HG03025 (cell line): ENCODE results near the gene RPTOR.

Experiments used
- ATAC-seq: cut with Tn5 transposase; IDR thresholded peaks from one replicate; pipeline ENCODE4 v1.9.1; 2021; ENCODE audit warnings: mild to moderate bottlenecking, moderate library complexity; ENCODE audit not compliant: unreplicated experiment, low FRiP score

Gene RPTOR

DNA sequence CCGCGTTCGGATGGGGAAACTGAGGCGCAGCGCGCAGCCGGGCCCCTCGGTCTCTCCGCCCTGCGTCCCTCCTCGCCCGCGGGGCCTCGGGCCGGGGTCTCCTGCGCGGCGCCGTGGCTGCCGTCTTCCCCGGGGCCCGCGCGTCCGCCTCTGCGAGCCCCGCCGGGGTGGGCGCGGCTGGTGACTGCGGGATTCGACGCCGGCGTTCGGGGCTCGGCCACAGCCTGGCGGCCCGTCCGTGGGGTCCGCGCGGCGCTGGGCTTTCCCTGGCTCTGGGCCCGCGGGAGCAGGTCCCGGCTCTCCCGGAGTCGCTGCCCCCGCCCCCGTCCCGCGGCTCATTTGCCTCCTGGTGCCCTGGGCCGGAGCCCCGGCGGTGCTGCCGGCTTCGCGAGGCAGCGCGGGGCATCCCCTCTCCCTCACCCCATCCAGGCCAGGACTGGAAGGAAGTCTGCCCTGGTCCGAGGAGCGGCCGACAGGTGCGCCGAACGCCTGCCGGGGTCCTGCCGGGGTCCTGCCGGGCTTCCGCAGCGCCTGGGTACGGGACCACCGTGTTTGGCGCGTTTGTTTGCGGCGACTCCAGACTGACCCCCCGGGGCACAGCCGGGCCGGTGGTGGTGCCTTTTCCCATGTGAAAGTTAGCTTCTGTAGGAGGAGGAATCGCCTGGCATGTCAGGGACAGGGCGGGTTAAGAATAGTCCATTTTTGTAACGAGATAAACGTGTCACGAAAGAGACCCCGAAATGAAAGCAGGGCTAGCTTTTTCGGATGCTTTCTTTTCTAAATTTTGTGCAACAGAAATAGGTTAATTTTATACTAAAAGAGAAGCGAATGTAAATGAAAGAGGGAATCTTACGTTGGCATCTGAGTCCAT is 447.7 kb downstream of the RPTOR start:
- no peak for ATAC-seq

DNA sequence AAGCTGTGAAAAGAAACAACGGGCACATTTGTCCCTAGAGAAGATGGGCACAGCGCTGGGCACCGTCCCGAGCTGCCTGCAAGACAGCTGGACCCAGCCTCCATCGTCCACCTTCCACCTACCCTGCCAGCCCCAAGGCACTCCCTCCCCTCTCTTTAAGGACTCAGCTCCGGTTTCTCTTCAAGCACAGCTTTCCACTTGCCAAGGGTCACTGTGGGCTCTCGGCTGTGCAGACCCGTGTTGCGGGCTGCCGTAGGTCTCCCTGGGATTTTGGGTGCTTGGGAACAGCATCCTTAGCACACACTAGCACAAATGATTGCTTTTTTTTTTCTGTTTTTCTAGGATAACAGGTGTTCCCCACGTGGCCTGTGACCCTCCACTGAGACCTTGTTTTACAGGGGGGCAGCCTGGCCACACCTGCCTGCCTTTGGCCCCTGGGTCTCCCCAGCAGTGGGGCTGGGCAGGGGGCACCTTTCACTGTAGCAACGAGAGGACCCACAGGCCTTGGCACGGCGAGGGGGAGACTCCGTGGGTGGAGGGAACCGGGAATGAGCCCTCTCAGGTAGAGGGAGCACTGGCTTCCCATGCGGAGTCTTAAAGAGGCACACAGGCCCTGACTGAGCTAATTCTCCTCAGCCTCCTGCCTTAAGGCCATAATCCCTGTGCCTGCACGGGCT is 448.4 kb downstream of the RPTOR start:
- no peak for ATAC-seq

DNA sequence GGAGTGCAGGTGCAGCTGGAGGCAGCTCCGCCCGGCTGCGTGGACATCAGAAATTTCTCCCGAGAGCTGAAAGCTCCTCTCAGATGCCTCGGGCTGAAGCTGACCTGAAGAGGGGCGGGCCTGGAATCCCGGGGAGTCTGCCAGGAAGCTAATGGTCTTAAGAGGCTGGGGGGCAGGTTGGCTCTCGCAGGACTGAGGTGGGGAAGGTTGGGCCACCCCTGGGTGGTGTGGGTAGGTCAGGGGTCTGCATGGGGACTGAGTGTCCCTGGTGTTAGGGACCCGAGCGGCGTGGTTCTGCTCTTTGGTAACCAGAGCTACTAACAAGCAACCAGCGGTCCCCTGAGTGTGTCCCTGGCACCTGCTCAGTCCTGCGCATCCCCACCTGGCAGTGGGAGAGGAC is 450.5 kb downstream of the RPTOR start:
- no peak for ATAC-seq

DNA sequence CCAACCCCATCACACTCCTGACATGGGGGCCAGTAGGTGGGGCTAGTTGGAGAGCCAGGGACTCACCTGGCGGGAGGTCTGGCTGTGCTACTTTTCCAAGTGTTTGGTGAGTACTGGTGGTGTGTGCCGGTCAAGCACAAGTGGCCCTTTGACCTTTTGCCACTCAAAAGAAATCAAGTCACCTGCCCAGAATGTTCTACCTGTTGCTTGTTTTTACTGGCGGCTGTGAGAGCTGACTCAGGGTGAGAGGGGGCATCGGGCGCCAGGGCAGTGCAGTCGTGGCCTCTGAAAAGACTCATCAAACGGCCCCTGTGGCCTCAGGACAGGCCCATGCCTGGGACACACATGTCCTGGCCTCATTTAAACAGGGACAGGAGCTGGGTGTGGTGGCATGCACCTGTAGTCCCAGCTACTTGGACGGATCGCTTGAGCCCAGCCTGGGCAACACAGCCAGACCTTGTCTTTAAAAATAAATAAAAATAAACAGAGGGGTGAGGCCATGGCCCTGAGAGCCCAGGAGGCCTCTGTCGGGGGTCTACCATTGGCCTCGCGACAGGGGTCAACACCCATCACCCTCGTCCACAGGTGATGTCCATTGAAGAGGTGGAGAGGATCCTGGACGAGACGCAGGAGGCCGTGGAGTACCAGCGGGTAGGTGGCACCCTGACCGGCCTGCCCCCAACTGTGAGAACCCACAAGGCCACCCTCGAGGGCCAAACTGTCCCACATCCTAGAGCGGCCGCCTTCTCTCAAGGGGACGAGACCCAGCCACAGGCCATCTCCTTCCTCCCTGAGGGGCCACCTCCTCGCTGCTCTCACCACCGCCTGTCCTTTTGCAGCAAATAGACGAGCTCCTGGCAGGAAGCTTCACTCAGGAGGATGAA is 452.0 kb downstream of the RPTOR start:
- ATAC-seq: no peak

DNA sequence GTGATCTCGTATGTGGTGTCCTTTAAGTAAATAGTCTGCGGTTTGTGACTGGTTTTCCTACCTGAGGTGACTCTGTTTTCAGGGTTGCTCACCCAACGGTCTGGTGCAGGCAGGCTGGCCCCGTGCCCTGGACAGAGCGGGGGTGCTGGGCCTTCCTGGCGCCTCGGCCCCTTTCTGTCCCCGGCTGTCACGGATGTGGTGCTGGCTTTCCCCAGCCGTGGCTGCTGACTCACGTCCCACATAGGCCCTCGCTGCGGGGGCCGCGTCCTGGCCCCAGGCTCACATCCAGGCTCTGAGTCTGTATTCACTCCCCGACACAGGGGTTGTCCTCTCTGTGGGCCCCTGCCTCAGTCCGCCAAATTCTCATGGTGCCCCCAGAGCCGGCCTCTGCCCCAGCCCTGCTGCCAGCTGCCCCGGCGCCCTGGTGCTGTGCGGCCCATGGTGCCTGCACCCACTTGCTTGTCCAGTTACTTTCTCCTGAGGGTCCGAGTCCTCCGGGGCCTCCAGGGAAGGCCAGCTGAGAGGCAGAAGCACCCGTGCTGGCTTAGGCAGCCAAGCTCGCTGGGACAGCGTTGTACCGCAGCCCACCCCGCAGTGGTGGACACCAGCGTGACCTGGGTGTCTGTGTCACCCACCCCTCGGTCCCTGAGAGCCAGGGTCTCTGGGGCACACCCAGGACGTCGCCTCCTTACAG is 452.9 kb downstream of the RPTOR start:
- ATAC-seq: no peak

DNA sequence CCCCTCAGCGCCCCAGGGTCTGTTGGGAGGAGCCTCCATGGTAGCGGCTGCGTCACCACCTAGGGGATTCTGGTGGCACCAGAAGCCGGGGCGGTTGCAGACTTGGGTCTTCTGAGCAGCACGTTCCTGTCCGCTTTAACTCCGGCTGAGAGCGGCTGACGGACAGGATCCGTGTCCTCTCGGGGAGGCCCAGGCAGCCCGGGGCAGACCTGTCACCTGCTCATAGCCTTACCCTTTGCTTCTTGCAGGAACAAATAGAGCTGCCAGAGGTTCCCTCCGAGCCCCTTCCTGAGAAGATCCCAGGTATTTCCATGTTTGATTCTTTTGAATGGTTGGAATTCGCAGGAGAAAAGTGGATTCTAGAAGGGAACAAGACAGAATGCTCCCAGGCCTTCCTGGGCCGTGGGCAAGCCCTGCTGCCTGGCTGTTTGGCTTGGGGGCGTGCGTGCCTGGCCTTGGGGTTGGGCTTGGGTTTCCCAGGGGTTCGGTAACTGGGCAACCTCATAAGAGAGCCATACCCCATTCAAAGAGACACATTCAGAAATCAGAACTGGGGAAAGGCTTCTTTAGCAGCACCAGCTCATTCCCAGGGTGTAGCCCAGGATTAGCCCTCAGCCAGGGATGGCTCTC is 453.6 kb downstream of the RPTOR start:
- ATAC-seq: no peak

DNA sequence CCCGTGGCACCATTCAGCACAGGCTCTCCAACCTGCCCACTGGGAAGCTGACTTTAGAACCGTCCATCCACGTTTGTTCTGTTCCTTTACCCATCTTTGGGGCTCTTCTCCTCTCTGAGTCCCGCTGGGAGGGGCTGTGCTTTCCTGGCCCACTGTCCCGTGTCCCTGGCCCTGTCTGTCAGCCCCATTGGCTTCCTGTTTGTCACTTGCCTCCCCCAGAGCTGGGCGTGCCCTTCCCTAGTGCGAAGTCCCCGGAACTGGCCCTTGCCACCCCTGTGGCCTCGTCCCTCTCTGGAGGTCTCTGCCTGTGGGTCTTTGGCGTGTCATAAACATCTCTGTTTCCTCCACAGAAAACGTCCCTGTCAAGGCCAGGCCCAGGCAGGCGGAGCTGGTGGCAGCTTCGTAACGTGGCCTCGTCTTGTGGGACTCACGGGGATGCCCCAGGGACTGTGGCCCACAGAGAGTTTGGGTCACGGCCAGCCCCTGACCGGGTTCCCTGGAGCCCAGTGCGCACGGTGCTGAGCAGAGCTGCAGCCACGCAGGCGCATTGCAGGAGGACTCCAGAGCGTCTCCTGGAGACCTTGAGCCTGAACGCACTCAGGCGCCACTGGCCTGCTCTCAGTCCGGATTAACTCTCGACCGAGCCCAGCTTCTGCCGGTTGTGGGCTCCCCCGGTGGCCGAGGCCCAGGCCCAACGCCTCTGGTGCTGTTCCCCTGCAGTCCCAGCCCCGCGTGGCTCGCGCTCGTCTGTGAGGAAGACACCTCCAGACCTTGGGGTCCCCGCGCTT is 454.3 kb downstream of the RPTOR start:
- no peak for ATAC-seq

DNA sequence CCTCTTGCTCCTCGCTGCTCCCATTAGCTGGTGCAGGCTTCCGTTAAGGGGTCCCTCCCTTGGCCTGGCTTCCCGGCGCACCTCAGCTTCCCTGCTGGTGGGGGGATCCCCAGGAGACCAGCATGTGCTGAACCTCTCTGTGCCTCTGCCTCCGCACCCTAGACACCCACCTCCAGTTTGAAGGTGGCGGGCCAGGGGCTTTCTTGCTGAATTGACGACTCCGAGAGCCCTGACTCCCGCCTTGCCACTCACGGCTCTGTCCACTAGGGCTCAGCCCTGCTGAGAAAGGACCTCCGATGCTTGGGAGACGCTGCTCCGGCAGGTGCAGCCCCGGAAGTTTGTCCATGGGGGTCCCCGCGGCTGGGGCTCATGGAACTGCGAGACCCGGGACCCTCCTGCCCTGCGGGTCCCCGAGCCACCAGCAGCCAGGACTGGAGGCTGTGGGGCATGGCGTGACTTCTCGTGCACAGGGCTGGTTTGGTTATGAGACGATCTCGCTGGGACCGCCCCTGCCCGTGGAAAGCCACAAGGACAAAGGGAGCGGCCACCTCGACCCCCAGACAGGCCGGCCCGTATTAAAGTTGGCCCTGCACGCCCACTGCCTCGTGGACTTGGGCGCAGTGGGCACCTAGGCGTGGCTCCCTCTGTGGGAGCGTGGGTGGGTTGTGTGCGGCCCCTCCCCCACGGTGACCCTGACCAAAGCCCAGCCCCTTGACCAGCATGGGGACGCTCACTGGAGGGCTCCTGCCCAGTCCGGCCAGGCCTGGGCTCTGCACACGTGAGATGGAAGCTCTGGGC is 455.1 kb downstream of the RPTOR start:
- no peak for ATAC-seq

DNA sequence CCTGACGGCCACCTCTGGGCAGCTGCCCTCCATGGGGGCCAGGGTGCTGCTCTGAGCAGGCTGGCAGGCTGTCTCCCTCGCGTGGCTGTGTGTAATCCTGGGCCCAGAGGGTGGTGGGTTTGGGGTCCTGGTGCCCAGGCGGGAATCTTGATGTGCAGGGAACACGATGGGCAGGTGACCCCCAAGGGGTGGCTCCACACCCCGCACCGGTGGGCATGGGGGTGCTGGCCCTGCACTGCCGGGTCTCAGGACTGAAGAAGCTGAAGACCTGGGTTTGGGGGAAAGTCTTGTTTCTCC is 455.6 kb downstream of the RPTOR start:
- ATAC-seq: no peak

DNA sequence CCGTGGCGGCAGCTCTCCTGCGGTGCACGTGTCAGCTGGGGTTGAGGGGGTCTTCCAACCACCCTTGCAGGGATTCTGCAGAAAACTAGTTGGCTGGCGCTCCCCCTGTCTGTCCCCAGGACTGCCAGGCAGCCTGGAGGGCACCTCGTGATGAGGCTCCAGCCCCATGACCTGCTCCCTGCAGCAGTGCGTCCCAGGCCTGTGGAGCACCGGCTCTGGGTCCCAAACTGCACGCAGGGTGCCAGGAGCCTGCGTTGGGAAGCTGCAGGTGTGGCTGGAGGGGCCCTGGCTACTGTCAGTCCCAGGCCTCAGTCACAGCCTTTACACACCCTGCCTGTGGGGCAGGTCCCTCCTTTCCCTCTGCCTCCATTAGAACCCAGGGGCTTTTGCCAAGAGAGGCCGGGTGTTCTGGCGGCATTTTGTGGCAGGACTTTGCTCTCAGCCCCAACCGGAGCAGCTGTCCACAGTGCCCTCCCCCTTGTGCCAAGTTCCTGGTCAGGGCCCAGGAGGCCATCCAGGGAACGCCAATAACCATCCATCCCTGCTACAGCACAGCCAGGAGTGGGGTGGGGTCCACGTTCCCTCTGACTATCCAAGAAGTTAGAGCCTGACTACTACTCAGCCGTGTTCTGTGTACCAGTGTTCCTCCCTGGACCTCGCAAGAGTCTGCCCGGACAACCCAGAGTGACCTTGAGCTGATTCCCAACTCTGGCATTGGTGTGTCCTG is 456.2 kb downstream of the RPTOR start:
- no peak for ATAC-seq

DNA sequence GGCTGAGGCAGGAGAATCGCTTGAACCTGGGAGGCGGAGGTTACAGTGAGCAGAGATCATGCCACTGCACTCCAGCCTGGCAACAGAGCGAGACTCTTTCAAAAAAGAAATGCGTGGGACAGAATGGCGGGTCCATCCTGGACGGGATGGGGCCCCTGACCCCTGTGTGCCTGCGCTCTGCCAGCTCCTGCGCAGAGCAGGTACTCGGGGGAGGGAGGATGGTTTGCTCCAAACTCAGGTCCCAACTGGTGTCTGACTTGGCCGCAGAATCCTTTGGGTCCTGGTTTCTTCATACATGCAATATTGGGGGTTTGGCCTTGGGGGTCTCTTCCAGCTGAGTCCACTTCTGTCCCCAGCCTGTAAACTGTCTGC is 457.4 kb downstream of the RPTOR start:
- ATAC-seq: no peak

DNA sequence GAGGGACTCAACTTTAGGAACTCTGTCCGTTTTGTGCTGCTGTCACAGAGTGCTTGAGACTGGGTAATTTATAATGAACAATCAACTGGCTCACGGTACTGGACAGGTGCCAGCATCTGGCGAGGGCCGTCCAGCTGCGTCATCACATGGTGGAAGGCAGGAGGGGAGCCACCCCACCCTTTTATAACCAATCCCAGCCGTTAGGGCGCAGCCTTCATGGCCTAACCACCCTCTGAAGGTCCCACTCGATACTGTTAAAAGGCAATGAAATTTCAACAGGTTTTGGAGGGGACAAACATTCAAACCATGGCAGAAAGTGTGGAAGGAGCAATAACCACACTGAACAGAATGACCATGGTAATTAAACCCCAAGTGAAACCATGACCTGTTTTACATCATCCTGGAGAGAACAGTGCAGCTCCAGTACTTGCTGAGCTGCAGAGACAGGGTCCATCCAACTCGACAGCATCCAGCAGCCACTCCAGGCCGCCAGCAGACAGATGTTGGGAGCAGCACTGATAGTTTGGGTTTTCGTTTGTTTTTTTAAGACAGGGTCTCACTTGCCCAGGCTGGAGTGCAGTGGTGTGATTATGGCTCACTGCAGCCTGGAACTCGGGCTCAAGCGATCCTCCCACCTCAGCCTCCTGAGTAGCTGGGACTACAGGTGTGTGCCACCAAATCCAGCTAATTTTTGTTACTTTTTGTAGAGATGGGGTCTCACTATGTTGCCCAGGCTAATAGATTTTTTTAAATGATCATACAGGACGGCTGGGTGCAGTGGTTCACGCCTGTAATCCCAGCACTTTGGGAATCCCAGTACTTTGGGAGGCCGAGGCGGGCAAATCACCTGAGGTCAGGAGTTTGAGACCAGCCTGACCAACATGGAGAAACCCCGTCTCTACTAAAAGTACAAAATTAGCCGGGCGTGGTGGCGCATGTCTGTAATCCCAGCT is 458.0 kb downstream of the RPTOR start:
- no peak for ATAC-seq

DNA sequence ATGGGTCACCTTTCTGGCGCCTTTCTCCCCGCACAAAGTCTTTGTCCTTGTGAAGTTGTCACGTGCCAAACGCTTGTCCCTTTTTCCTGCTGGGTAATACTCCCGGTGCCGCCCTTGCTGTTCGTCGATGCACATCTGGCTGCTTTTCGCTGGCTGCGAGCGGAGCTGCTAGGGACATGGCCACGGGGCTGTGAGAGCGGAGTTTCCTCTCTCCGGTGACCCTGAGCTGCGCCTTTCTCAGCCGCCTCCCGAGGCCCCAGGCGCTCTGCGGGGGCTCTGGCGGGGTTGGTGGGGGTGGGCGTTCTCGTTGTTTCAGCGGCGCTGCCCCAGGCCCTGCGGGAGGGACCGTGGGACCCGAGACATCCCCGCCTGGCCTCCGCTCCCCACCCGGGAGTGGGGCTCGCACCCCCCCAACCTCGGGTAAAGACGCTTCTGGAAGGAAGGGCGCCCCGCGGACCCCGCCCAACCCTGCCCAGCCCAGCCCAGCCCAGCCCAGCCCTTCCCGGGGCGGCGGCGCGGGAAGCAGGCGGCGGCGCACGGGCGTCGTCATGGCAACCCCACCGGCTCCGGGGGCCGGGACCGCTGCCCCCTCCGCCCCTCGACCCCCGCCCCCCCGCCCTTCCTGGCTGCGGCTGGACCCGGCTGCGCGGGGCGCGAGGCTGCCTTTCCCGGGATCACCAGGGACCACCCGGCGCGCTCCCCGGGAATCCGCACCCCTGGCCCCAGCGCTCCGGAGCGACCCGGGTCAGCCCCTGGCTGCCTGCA is 459.3 kb downstream of the RPTOR start:
- ATAC-seq: no peak

DNA sequence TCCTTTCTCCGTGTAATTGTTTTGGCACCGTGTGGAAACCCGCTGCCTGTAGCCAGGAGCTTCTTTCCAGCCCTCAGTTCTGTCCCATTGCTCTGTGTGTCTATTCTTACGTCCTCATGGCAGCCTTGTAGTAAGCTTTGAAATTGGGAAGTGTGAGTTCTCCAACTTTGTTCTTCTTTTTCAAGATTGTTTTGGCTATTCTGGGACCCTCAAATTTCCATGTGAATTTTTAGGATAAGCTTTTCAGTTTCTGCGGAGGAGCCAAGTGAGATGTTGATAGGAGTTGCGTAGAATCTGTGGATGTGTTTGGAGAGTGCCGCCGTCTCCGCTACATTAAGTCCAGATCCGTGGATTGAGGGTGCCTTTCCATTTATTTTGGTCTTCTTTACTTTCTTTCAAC is 462.3 kb downstream of the RPTOR start:
- no peak for ATAC-seq

DNA sequence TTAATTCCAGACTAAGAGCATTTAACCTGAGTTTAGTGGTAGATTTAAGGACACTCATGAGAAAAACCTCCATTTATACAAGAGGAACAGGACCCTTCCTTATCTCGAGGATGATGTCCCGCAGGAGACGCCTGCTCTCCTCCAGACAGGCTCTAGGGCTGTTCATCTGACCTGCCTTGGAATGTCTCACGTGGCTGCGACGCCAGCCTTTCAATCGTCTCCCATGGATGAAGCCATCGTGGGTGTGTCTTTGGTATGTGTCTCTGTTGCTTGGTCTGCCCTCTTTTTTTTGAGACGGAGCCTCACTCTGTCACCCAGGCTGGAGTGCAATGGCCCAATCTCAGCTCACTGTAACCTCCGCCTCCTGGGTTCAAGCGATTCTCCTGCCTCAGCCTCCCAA is 463.5 kb downstream of the RPTOR start:
- ATAC-seq: no peak

DNA sequence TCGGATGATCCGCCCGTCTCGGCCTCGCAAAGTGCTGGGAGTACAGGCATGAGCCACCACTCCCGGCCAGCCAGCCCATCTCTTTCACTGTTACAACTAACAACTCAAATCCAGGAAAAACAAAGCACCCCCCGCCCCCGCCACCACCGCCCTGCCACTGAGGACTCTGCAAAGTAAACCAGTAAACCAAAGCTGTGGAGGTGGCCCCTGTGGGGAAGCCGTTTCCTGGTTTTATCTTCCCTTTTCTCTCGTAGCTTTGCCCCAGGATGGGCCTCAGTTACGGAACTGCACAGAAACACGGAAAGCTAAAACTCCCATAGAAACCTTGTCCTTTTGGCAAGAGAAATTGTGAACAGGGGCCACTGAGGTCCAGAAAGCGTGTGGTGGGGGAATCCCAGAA is 464.5 kb downstream of the RPTOR start:
- ATAC-seq: no peak
